Measurements from ENCODE around the gene PRPSAP1.

The PRPSAP1 gene

GRCh38 chr17:76397184-76397583 lies 43.5 kb upstream of the PRPSAP1 start:
- no peak for TF ChIP-seq CTCF (IDR thresholded peaks at IDR 0.05; ENCODE audit: extremely low read depth, insufficient read depth, missing control alignments)
- DNase-seq (ENCODE audit: low spot score) = no peak
- in situ Hi-C loops (cut with MboI; ENCODE audit: low pct_unique_long_range_greater_than_20kb, low sequenced_read_pairs, unreplicated experiment) = no loop called here

GRCh38 chr17:76395980-76396379 lies 42.3 kb upstream of the PRPSAP1 start:
- in situ Hi-C loops (cut with MboI; ENCODE audit: low pct_unique_long_range_greater_than_20kb, low sequenced_read_pairs, unreplicated experiment) = no loop called here
- DNase-seq (ENCODE audit: low spot score) = no peak
- TF ChIP-seq CTCF (IDR thresholded peaks at IDR 0.05; ENCODE audit: extremely low read depth, insufficient read depth, missing control alignments) = no peak

- in situ Hi-C loops (cut with MboI; ENCODE audit: low pct_unique_long_range_greater_than_20kb, low sequenced_read_pairs, unreplicated experiment) = no loop called here
- no peak for DNase-seq (ENCODE audit: low spot score)
- no peak for TF ChIP-seq CTCF (IDR thresholded peaks at IDR 0.05; ENCODE audit: extremely low read depth, insufficient read depth, missing control alignments)
These were observed 40.5 kb upstream of the PRPSAP1 start for GRCh38 chr17:76394166-76394565.

GRCh38 chr17:76391200-76391715 lies 37.5 kb upstream of the PRPSAP1 start:
- DNase-seq (ENCODE audit: low spot score) = no peak
- in situ Hi-C loops (cut with MboI; ENCODE audit: low pct_unique_long_range_greater_than_20kb, low sequenced_read_pairs, unreplicated experiment) = no loop called here
- no peak for TF ChIP-seq CTCF (IDR thresholded peaks at IDR 0.05; ENCODE audit: extremely low read depth, insufficient read depth, missing control alignments)

- in situ Hi-C loops (cut with MboI; ENCODE audit: low pct_unique_long_range_greater_than_20kb, low sequenced_read_pairs, unreplicated experiment) = no loop called here
- TF ChIP-seq CTCF (IDR thresholded peaks at IDR 0.05; ENCODE audit: extremely low read depth, insufficient read depth, missing control alignments) = no peak
- no peak for DNase-seq (ENCODE audit: low spot score)
These were observed 36.3 kb upstream of the PRPSAP1 start for GRCh38 chr17:76390003-76390421.

- in situ Hi-C loops (cut with MboI; ENCODE audit: low pct_unique_long_range_greater_than_20kb, low sequenced_read_pairs, unreplicated experiment) = no loop called here
- DNase-seq (ENCODE audit: low spot score) = no peak
- TF ChIP-seq CTCF (IDR thresholded peaks at IDR 0.05; ENCODE audit: extremely low read depth, insufficient read depth, missing control alignments) = no peak
These were observed 35.5 kb upstream of the PRPSAP1 start for GRCh38 chr17:76388966-76389888.

Data from GM13977 (cell line).